MCF 10A (cell line): ENCODE measurements around the gene NEO1. TPM values are rescaled to one million over a fixed set of nuclear protein-coding genes. Genes with fewer than 3 reads are reported as not detected.

Experiments
- BruUV-seq: library from RNA; stranded (reverse); fragments of 400-500 nt; replicated peaks from 2 replicates; lab custom pipeline; 2021; lab: Mats Ljungman, UMichigan
- CTCF ChIA-PET: fragments of 300-600 bp; sonication (Branson Sonifier 250); formaldehyde crosslinking; extraction: SDS; loops from one replicate; lab custom pipeline; 2021; ENCODE audit warnings: antibody characterized with exemption, inconsistent platforms; lab: Yijun Ruan, JAX
- POLR2A ChIA-PET: fragments of 300-600, 350-650 bp; sonication (Branson Sonifier 250); formaldehyde crosslinking; extraction: SDS; loops from one replicate; lab custom pipeline; 2020; ENCODE audit warnings: antibody characterized with exemption, inconsistent platforms; lab: Yijun Ruan, JAX
- DNase-seq: peaks from one replicate; pipeline ENCODE4 v3.0.0-alpha.2; 2018; ENCODE audit not compliant: unreplicated experiment
- H3K27ac Mint-ChIP-seq: one replicate; pipeline ENCODE4 v1.8.0; 2022; ENCODE audit warnings: mild to moderate bottlenecking, low read depth, mixed read lengths; ENCODE audit not compliant: unreplicated experiment
- H3K27me3 Mint-ChIP-seq: one replicate; pipeline ENCODE4 v1.8.0; 2022; ENCODE audit warnings: mixed read lengths; ENCODE audit not compliant: insufficient read depth, unreplicated experiment
- H3K36me3 Mint-ChIP-seq: one replicate; pipeline ENCODE4 v1.8.0; 2022; ENCODE audit warnings: mild to moderate bottlenecking, moderate library complexity, mixed read lengths; ENCODE audit not compliant: insufficient read depth, unreplicated experiment
- H3K4me1 Mint-ChIP-seq: one replicate; pipeline ENCODE4 v1.8.0; 2022; ENCODE audit warnings: mixed read lengths; ENCODE audit not compliant: insufficient read depth, unreplicated experiment
- H3K4me3 Mint-ChIP-seq: one replicate; pipeline ENCODE4 v1.8.0; 2022; ENCODE audit warnings: mild to moderate bottlenecking, moderate library complexity, mixed read lengths; ENCODE audit not compliant: unreplicated experiment
- H3K9me3 Mint-ChIP-seq: one replicate; pipeline ENCODE4 v1.8.0; 2022; ENCODE audit warnings: mixed read lengths; ENCODE audit not compliant: unreplicated experiment
- CTCF ChIP-seq: fragments of 200-600 bp; IDR thresholded peaks from one replicate; pipeline ENCODE4 v1.8.0; 2022; ENCODE audit warnings: antibody characterized with exemption, mild to moderate bottlenecking; ENCODE audit not compliant: unreplicated experiment
- intact Hi-C: fragments of 100-400 bp; cut with micrococcal nuclease; formaldehyde crosslinking; loops from 2 replicates; pipeline ENCODE4 v1.14.1; 2022
- total RNA-seq: library from RNA; stranded (reverse); gene quantifications from 2 replicates; pipeline ENCODE4 v1.2.3, GENCODE V29; 2022

Gene NEO1
- total RNA-seq, 1 experiment from 2014 or later = 13.2 TPM

DNA sequence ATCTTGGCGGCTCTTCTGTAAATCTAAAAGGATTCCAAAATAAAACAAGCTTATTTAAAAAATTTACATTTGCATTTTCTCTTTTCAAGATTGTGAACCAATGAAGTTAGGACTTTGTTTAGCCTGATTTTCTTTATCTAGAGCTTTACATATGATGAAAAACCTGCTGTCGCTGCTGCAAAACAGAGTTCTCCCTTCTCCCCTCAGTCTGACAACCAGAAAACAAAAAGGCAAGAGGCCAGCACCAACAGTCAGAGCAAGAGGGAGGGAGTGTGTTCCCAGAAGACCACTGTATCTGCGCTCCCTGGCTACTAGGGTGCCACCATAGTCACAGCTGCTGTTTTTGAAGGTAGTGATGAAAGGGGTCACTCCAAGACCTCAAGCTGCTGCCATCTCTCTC is 33.1 kb upstream of the NEO1 start:
- Mint-ChIP-seq H3K27ac (no peak overlapping the region), H3K9me3 (no peaks in the 10 kb centered on the region), H3K36me3 (peaks cover 4% of the 10 kb centered on the region), H3K4me1 (no peaks in the 10 kb centered on the region), H3K4me3 (no peak overlapping the region), H3K27me3 (no peaks in the 10 kb centered on the region)
- intact Hi-C loops = no loop called here
- BruUV-seq = no TSS peak
- ChIA-PET CTCF (no interaction called here), POLR2A (interaction anchor here (0.6 kb wide), 2 partner anchors 17 to 40 kb away, joined by 3 read pairs; no protein-coding TSS in a partner anchor)
- DNase-seq = no peak
- TF ChIP-seq CTCF = no peak

DNA sequence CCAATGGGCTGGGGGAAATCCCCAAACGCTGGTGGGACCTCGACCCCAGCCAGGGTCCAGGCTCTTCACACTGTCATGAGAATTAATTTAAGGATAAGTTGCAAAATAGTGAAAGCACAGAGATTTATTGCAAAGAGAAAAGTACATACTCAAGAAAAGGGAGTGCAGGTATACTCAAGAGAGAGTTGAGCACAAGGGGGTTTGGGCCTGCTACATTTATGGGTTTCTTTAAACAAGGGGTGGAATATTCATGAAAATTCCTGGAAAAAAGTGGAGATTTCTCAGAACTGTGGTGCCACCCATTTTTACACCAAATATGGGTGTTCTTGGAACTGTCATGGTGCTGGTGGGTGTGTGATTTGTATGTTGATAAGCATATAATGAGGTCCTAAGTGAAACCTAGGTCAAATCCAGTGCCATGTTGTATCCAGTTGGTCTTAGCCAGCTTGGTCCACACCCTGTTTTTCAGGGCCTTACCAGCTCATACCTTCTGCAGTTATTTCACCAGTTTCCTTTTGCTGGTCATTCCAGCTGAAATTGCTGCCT is 32.6 kb upstream of the NEO1 start:
- no peak for TF ChIP-seq CTCF
- no TSS peak for BruUV-seq
- Mint-ChIP-seq H3K4me3 (no peak overlapping the region), H3K36me3 (peaks cover 4% of the 10 kb centered on the region), H3K27ac (no peak overlapping the region), H3K27me3 (no peaks in the 10 kb centered on the region), H3K4me1 (no peaks in the 10 kb centered on the region), H3K9me3 (no peaks in the 10 kb centered on the region)
- POLR2A ChIA-PET = interaction anchor here (0.6 kb wide), 2 partner anchors 16 to 40 kb away, joined by 3 read pairs; no protein-coding TSS in a partner anchor
- no peak for DNase-seq
- intact Hi-C loops = no loop called here
- CTCF ChIA-PET = no interaction called here

GRCh38 chr15:73021139-73021621 is 31.1 kb upstream of the NEO1 start:
- peaks cover 4% of the 10 kb centered on the region for H3K36me3 Mint-ChIP-seq
- H3K4me3 Mint-ChIP-seq = no peak overlapping the region
- no peaks in the 10 kb centered on the region for H3K9me3 Mint-ChIP-seq
- DNase-seq = no peak
- no TSS peak for BruUV-seq
- no peaks in the 10 kb centered on the region for H3K27me3 Mint-ChIP-seq
- ChIA-PET CTCF (interaction anchor here (1.0 kb wide), 1 partner anchor 159 kb away, joined by 3 read pairs; no protein-coding TSS in a partner anchor), POLR2A (no interaction called here)
- H3K27ac Mint-ChIP-seq = no peak overlapping the region
- intact Hi-C loops = no loop called here
- no peak for TF ChIP-seq CTCF
- H3K4me1 Mint-ChIP-seq = no peaks in the 10 kb centered on the region

- CTCF ChIA-PET = interaction anchor here (0.5 to 0.7 kb wide), 2 partner anchors 17 to 24 kb away, joined by 3 read pairs; no protein-coding TSS in a partner anchor
- H3K27me3 Mint-ChIP-seq = no peaks in the 10 kb centered on the region
- TF ChIP-seq CTCF = no peak
- H3K36me3 Mint-ChIP-seq = peaks cover 4% of the 10 kb centered on the region
- no peak for DNase-seq
- H3K4me3 Mint-ChIP-seq = no peak overlapping the region
- intact Hi-C loops = no loop called here
- no TSS peak for BruUV-seq
- no peak overlapping the region for H3K27ac Mint-ChIP-seq
- H3K4me1 Mint-ChIP-seq = no peaks in the 10 kb centered on the region
- H3K9me3 Mint-ChIP-seq = no peaks in the 10 kb centered on the region
- POLR2A ChIA-PET = interaction anchor here (0.6 to 1.1 kb wide), 3 partner anchors 9 to 129 kb away, joined by 5 to 7 read pairs (median 5); no protein-coding TSS in a partner anchor
These were observed 30.1 kb upstream of the NEO1 start for GRCh38 chr15:73022161-73022560.
